ENCODE data around the gene GXYLT2.
"Not testable (repeated sequence)": the region's sequence is repeated elsewhere in the genome, so short reads cannot be mapped to it uniquely, and the experiment has no call there.

GXYLT2 gene

GRCh38 chr3:72892870-72893269 is 5.0 kb downstream of the GXYLT2 start:
- DNase-seq, result no peak

- no peak for DNase-seq
Observed at GRCh38 chr3:72894976-72895552, 7.2 kb downstream of the GXYLT2 start.

- DNase-seq, result no peak
Observed at GRCh38 chr3:72896996-72897757, 9.3 kb downstream of the GXYLT2 start.

- DNase-seq, result no peak
Observed at GRCh38 chr3:72897758-72898007, 9.8 kb downstream of the GXYLT2 start.

- DNase-seq, result no peak
Observed at GRCh38 chr3:72899349-72899765, 11.5 kb downstream of the GXYLT2 start.

- DNase-seq, result no peak
Observed at GRCh38 chr3:72900048-72900447, 12.2 kb downstream of the GXYLT2 start.

GRCh38 chr3:72901840-72902239 is 14.0 kb downstream of the GXYLT2 start:
- DNase-seq, result no peak

GRCh38 chr3:72903004-72903403 is 15.2 kb downstream of the GXYLT2 start:
- no peak for DNase-seq

- DNase-seq, result no peak
Observed at GRCh38 chr3:72904163-72904562, 16.3 kb downstream of the GXYLT2 start.

- no peak for DNase-seq
Observed at GRCh38 chr3:72906154-72906553, 18.3 kb downstream of the GXYLT2 start.

- DNase-seq, result no peak
Observed at GRCh38 chr3:72907131-72907711, 19.4 kb downstream of the GXYLT2 start.

GRCh38 chr3:72907731-72908620 is 20.1 kb downstream of the GXYLT2 start:
- DNase-seq, result no peak

- no peak for DNase-seq
Observed at GRCh38 chr3:72909591-72909990, 21.7 kb downstream of the GXYLT2 start.

- DNase-seq, result no peak
Observed at GRCh38 chr3:72912532-72912931, 24.7 kb downstream of the GXYLT2 start.

- no peak for DNase-seq
Observed at GRCh38 chr3:72914383-72914782, 26.5 kb downstream of the GXYLT2 start.

GRCh38 chr3:72916250-72916649 is 28.4 kb downstream of the GXYLT2 start:
- no peak for DNase-seq

- DNase-seq, result no peak
Observed at GRCh38 chr3:72919520-72919919, 31.7 kb downstream of the GXYLT2 start.

GRCh38 chr3:72924055-72924454 is 36.2 kb downstream of the GXYLT2 start:
- no peak for DNase-seq

- DNase-seq, result not testable (repeated sequence)
Observed at GRCh38 chr3:72928781-72929735, 41.2 kb downstream of the GXYLT2 start.

- no peak for DNase-seq
Observed at GRCh38 chr3:72930754-72931153, 42.9 kb downstream of the GXYLT2 start.

GRCh38 chr3:72932416-72932815 is 44.6 kb downstream of the GXYLT2 start:
- no peak for DNase-seq

- DNase-seq, result peak; percentile 95
Observed at GRCh38 chr3:72938471-72939265, 50.8 kb downstream of the GXYLT2 start.

Measured in DMS 273 treated with DMSO at 0.1 percent for 48 hours (cell line).